ENCODE data around the gene SASH3.

Gene SASH3

DNA sequence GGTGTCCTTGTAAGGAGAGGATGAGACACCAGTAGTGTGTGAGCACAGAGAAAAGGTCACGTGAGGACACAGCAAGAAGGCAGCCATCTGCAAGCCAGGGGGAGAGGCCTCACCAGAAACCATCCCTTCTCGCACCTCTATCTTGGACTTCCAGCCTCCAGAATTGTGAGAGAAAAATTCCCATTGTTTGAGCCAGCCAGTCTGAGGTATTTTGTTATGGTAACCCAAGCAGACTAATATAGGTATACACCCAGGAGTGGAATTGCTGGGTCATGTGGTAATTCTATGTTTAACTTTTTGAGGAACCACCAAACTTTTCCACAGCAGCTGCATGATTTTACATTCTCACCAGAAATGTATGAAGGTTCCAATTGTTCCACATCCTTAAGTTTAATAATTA lies 38.4 kb downstream of the SASH3 start:
- no peak for DNase-seq

DNA sequence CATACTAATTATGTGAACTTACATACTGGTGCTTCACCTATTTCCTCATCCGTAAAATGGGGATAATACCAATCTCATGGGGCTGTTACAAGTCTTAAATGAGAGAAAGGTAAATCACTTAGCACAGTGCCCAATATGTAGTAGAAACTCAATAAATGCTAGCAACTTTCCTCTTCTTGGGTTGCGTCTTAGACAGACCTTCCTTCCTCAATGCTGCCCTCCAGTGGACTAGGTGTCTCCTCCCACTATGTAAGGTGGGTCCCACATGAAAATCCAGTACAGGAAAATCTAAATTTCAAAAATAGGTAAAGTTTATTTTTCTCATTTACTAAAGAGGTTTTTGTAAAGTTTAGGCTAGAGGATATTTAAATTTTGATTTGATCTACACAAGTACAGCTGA lies 43.4 kb downstream of the SASH3 start:
- no peak for DNase-seq

DNA sequence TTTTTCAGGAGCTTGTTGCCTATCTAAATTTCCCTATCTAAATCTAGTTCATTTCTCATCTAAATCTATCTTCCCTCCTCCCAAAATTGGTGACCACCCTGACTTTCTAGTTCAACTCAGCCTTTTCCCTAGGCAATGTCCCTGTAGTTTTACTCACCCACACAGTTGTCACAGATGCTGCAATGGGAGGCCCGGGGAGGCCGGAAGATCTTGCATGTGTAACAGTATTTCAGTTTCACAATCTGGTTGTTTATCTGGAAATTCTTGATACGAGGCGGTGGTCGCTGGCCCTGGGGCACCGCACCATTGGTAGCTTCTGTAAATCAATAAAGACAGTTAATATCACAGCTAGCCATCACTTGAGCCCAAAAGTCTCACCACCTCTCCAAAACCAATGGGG lies 43.8 kb downstream of the SASH3 start:
- no peak for DNase-seq

DNA sequence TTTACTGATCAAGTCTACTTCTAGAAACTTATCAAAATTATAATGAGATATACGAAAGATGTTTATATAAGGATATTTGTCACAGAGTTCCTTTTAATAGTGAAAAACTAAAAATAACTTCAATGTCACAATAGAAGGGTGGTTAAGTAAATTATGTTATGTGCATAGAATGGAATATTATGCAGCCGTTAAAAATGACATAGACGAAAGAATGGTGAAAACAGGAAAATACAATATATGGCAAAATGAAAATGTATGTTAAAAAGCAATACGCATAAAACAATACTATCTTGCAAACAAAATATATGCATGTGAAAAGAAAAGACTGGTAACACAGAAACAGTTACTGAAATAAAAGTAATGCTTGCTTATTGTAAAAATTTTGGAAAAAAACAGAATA lies 44.9 kb downstream of the SASH3 start:
- DNase-seq, result no peak

DNA sequence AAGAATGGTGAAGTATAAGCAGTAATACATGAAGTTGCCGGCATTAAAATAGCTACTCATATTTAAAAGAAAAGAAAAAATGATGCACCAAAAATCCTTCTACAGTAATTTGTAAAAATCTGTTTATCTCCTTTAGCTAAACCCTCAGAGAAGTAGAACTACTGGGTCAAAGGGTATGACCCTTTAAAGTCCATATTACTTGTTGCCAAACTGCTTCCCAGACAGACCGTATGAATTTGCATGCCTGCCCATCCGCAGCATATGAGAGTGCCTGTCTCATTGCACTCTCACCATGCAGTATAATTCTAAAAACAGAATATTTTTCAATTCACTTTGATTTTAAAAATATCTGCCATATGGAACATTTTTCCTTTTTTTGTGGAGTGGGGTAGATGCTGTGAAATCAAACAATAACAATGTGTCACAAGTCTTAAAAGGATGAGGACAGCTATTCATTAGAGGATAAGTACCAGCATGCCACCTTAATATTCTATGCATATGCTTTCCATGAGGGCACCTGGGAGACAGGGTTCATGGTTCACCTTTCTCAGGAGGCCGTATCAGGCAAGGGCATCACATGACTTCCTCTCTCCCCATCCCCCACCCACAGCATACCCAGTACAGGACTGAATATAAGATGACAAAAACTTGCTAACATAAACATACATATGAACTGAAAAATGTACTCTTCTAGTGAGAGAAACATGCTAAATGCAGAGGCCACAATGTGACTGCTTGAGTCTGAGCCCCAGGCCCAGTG lies 46.2 kb downstream of the SASH3 start:
- no peak for DNase-seq

DNA sequence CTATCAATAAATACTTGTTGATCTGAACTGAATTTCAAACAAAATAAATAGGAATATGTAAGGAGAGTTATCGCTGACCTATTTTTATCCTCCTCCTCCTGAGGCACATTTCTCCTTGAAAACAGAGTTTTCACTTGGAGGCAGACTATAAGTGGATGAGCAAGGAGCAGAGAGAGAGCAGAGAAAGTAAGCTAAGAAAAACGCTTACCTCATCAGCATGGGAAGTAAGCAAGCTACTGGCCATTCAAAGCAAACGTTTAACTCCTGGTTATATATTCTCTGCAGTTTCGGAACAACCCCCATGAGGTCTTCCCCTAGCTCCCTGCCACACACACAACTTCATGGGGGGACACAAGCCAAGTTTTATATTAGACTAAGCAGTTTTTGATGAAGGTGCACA lies 50.7 kb downstream of the SASH3 start:
- DNase-seq, result no peak

DNA sequence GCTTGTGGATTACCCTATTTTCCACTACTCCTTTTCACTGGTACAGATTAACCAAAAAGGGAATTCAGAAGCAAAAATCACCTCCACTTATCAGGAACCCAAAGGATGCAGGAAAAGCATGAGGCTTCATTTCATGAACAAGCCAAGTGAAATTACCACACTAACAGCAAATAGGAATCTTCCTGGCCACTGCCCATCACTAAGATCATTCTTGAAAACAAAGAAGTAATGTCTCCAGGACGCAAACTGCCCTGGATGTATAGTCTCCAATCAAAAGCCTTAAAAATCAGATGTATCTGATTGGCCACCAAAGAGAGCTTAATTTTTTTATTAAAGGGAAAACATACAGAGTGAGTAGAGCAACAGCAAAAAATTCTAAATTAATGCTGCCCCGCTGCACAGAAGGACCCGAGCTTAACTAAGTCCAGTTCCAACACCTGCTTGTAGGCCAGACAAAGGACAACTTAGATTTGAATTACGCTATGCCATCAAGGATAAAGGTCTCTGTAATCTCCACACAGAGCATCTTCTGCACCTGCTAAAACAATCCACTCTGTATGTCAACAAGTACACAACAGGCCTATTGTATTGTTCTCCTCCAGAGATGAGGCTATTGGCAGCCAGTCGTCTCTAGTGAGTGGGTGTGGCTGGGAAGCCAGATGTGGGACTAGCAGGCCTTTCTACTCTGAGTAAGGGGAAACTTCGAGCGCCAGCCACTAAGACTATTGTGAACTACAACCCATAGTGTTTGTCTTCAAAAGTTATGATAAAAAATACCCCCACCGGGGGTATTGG lies 51.5 kb downstream of the SASH3 start:
- DNase-seq, result peak; percentile 58 to 67

DNA sequence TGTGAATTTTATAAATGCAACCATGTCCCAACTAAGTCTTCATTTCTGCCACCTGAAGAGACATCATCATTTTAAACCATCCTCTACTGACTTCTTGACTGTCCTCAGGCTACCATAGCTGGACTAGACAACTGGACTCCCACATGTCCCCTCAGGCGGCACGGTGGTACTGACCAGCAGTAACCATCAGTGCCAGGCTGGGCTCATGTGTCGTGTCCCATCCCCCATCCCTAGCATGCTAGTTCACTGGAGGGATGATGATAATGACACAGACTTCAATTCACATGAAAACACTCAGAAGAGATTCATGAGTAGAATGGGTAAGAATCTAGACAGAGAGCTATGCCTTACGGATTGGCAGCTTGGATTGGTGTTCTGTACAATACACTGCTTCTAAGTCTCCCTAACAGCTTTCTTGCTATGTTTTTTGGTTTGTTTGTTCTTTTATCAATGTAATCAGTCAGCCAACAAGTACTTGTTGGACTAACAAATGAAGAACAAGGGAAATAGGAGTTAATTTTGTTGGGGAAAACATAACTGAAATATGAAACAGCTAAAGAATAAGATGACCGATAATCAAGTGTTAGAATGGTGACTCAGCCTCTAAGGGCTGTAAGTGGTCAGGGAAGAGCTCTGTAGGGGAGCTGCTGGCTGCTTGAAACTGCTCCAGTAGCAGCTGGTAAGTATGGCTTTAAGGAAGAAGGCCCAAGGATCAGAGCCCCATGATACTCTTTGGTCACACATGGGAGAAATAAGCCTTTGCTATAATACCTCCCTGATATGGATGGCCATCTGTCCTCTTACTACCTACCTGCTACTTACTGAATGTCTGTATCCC lies 53.6 kb downstream of the SASH3 start:
- no peak for DNase-seq

DNA sequence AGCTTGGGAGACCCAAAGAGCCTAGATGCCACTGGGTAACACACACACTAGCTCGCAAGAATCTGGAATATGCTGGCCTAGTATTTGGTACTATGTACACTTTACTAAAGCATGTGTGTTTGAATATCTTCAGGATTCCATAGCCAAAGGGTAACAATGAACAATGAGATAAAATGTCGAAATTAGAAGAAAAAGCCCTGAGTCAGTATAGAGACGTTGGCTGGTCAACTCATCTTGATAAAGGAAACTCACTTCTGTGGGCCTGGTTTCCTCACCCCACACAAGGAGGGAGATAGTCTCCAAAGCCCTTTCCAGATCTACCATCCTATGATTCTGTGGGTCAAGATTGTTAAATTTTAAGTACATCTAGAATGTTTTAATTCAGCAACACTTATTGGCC lies 57.1 kb downstream of the SASH3 start:
- no peak for DNase-seq

DNA sequence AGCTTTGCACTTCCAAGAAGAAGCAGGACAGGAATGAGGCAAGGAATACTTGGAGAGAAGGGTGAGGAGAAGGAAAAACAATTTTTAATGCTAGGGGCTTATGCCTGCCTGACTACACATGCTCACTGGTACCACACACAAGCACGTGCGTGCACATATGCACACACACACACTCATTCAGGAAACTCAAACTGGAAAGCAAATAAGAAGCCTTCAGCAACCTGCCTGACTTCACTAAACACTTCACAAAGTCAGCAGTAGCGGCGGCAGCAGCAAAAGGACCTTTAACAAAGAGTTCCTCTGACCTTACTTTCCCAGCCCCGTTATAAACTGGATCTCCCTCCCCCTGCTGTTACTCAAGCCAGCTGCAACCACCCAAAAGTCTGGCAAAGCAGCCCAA lies 60.6 kb downstream of the SASH3 start:
- no peak for DNase-seq

DNA sequence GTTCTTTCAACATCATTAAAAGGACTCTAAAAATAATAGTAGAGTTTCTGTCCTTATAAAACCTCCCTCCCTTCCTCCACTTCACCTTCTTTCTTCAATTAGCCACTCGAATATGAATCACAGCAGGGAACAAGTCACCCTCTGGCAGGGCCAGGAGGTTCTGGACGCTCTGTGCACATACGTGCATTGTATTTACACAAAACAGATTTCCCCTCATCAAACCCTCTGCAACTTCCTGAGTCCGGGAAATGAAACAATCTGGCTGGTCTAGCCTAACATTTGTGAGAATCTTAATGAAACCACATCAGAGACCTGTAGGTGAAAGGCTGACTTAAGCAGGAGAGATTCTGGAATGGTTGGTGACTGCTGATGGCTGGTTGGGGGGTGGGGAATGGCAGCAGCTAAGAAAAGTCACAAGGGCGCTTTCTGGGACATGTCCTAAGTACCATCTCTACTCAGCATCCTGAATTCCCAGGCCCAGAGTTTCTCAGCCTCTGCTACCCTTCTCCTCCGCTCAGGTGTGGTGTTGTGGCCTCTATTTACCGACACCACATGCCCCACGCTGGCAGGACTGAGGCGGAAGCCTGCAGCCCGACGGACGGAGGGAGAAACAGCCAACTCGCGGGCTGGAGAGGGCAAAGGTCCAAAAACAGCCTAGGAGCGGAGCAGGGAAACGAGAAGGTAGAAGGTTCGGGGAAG lies 62.9 kb downstream of the SASH3 start:
- DNase-seq, result no peak

DNA sequence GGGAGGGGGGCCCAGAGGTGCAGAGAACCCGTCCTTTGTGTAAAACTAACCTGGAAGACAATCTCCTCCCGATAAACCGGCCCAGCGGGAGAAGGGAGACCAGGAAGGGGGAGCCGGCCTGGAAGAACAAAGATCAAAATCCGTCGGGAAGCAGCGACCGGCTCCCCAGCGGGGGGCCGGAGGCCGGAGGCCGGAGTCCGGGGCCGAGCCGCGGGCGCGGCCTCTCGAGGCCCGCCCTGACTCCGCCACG lies 63.4 kb downstream of the SASH3 start:
- no peak for DNase-seq

DNA sequence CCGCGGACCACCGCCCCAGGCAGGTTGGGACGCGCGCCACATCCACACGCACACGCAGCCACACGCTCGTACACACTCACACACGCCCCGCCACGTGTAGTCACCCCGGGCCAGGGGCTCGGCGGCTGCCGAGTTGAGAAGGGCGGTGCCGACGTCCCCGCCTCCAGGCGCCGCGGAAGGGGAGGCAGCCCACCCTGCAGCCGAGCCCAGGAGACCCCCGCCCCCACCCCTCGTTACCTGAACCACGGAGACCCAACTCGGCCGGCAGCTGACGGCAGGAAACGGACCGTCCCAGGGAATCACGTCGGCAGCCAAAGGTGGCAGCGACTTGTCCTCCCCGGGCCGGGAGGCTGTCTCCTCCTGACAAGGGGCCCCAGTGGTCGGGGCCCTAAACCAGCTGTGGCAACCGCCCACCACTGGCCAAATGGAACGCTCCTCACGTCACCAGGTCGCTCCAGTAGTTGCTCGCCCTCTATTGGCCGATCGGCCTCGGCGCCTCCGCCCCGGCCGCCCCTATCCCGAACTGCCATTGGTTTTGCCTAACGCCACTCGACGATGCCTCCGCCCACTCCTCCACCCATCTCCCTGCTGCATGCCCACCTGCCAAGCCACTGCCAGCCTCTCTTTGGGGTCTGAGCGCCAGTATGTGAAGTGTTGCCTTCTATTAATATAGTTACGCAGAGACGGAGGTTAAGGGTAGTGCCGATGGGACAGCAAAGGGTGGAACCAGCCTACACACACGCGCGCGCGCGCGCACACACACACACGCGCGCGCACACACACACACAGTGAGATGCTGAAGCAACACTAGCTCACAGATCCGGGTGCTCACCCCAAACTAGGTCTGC lies 63.9 kb downstream of the SASH3 start, which contains the start of gene ZDHHC9:
Gene ZDHHC9 (minus strand): TSS at position 428 of the 848 bp plus-strand sequence. CDS start 1,941 bp downstream, outside the sequence.
- peak; percentile 71 to 80 for DNase-seq

Measured in NCI-H1930 (cell line).